ENCODE measurements around the gene LAMB3.

The LAMB3 gene

DNA sequence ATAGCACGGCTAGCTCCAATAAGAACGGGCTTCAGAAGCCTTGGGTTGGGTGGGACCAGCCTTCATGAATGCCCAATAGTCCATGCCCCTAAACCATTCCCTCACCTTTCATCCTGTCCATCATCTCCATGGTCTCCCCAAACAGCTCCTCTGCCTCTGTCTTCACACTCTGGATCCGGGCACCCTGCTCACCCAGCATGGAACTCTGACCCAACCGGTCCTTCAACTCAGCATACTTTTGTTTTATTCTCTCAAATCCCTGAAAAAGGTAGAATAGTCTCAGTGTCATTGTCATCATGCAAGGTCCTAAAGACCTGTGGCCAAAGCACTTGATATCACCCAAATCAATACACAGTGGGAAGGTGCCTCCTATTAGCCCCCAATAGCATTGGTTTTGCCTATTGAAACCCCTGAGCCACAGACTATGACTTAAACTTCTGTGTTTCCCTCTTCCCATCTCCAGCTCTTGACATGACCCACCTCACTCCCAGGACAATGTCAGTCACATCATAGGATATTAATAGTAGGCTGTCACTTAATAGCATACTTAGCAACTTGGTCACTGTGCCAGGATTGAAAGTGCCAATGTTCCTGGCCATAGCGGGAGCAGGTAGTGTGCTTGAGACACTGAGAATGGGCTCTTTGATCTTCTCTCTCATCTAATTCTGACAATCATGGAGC, 35.7 kb downstream of the LAMB3 start:
- TF ChIP-seq, protein P1, sequence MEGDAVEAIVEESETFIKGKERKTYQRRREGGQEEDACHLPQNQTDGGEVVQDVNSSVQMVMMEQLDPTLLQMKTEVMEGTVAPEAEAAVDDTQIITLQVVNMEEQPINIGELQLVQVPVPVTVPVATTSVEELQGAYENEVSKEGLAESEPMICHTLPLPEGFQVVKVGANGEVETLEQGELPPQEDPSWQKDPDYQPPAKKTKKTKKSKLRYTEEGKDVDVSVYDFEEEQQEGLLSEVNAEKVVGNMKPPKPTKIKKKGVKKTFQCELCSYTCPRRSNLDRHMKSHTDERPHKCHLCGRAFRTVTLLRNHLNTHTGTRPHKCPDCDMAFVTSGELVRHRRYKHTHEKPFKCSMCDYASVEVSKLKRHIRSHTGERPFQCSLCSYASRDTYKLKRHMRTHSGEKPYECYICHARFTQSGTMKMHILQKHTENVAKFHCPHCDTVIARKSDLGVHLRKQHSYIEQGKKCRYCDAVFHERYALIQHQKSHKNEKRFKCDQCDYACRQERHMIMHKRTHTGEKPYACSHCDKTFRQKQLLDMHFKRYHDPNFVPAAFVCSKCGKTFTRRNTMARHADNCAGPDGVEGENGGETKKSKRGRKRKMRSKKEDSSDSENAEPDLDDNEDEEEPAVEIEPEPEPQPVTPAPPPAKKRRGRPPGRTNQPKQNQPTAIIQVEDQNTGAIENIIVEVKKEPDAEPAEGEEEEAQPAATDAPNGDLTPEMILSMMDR (IDR thresholded peaks at IDR 0.05), result no peak
- no peak for TF ChIP-seq ZFX (IDR thresholded peaks at IDR 0.05; ENCODE audit: borderline replicate concordance)
- no peak overlapping the region for H3K27ac ChIP-seq

DNA sequence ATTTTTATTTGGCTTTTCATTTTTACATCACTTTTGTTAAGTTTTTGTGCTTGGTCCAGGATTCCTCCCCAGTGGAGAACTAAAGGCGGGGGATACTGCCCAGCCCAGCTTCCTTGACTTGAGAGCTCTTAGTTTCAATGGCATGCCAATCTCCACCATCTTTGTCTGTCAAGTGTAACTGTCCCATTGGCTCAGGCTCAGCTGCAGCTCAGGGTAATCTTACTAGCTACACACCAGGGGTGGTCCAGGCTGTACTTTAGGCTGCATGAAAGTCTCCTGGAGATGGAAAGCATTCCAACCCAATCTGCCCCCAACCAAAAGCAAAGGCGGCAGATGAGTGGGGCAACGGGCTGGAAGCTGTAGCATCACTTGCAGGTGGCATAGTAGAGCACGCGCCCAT, 37.3 kb downstream of the LAMB3 start:
- TF ChIP-seq, protein P1 (IDR thresholded peaks at IDR 0.05), result no peak
- no peak for TF ChIP-seq ZFX (IDR thresholded peaks at IDR 0.05; ENCODE audit: borderline replicate concordance)
- H3K27ac ChIP-seq, result no peak overlapping the region

DNA sequence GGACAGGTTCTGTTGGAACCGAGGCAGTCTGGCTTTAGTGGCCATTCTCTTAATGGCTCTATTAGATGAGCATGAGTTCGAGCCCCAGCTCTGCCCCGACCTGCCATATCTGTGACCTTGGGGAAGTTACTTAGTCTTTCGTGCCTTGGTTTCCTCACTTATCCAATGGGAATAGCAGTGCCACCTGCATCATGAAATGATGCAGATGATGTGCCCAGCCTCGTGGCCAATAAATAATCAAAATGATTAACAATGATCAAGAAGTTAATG, 38.1 kb downstream of the LAMB3 start:
- TF ChIP-seq, protein P1 (IDR thresholded peaks at IDR 0.05), result no peak
- TF ChIP-seq ZFX (IDR thresholded peaks at IDR 0.05; ENCODE audit: borderline replicate concordance), result no peak
- H3K27ac ChIP-seq, result no peak overlapping the region

GRCh38 chr1:209613400-209614150, 38.6 kb downstream of the LAMB3 start:
- no peak overlapping the region for H3K27ac ChIP-seq
- TF ChIP-seq, protein P1 (IDR thresholded peaks at IDR 0.05), result no peak
- no peak for TF ChIP-seq ZFX (IDR thresholded peaks at IDR 0.05; ENCODE audit: borderline replicate concordance)

- no peak overlapping the region for H3K27ac ChIP-seq
- no peak for TF ChIP-seq ZFX (IDR thresholded peaks at IDR 0.05; ENCODE audit: borderline replicate concordance)
- TF ChIP-seq, protein P1 (IDR thresholded peaks at IDR 0.05), result no peak
Observed at GRCh38 chr1:209612646-209613399, 39.4 kb downstream of the LAMB3 start.

DNA sequence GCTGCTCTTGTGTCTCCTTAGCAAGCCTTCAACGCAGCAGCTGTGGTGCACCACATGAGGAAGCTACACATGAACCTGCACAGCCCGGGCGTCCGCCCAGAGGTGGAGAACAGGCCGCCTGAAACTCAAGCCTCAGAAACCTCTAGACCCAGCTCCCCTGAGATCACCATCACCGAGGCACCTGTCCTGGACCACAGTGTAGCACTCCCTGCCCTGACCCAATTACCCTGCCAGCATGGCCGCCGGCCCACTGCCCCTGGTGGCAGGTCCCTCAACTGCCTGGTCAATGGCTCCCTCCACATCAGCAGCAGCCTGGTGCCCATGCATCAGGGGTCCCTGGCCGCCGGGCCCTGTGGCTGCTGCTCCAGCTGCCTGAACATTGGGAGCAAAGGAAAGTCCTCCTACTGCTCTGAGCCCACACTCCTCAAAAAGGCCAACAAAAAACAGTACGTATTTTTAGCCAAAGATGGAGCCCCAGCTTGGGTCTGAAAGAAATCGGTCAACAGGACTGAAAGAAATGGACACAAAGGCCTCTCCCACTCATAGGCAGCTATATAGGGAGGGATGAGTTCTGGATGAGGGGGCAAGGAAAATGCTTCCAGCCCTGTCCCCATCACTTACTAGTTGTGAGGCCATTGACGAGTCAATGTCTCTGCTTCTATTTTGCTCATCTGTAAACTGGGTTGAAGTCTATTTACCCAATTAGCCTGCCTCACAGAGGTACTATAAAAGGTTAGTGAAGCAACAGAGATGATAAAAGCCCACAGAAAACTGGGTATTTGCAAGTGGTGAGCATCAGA, 40.3 kb downstream of the LAMB3 start:
- no peak for TF ChIP-seq ZFX (IDR thresholded peaks at IDR 0.05; ENCODE audit: borderline replicate concordance)
- TF ChIP-seq, protein P1 (IDR thresholded peaks at IDR 0.05), result peak; percentile 25
- no peak overlapping the region for H3K27ac ChIP-seq

Measured in 22Rv1 (cell line).